AG08396 (cell line): ENCODE data around the gene RAD9B.
"Not testable (repeated sequence)": the region's sequence is repeated elsewhere in the genome, so short reads cannot be mapped to it uniquely, and the experiment has no call there.

Experiments used
- DNase-seq: peaks from one replicate; pipeline ENCODE4 v3.0.0; 2012; ENCODE audit warnings: low spot score, mixed read lengths

The RAD9B gene

GRCh38 chr12:110501752-110502738 lies at the start of gene RAD9B, which contains the start of gene VPS29:
RAD9B (plus strand) TSS chr12:110502331; CDS start chr12:110502338, 7 bp downstream.
VPS29 (minus strand) TSS chr12:110502111; CDS start chr12:110502051, 60 bp downstream.
- peak; percentile 91 for DNase-seq

DNA sequence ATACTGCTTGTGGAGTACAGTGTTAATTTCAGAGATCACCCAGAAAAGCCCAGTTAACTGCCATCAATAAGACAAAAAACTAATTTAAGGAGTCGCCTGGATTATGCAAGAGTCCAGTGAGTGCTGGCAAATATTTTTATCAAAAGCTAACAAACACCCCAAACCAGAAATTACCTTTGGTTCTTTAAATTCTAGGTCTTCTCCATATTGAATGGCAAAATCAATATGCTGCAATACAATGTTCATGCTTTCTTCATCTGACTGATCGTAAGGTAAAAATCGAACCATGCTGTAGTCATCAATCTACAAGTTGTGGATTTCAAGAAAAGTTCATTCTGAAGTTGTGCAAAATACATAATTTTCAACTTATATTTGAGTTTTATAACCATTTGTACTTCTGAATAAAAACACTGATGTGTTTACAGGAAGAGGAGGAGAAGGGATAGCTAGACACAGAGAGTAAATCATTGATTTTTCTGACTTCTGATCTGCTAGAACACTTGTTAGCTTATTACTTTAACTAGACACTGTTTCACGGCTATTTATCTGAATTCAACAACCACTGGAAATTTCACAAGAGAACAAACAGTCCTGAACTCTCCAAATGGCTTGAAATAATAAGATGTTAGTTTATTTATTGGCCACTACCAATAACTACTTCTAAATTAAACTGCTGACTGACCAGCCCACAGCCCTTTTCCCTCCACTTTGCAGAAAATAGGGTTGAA lies 48.4 kb upstream of the RAD9B start:
- no peak for DNase-seq

GRCh38 chr12:110458756-110459155 lies 43.4 kb upstream of the RAD9B start:
- no peak for DNase-seq

- not testable (repeated sequence) for DNase-seq
Observed at GRCh38 chr12:110461189-110461588, 40.9 kb upstream of the RAD9B start.

DNA sequence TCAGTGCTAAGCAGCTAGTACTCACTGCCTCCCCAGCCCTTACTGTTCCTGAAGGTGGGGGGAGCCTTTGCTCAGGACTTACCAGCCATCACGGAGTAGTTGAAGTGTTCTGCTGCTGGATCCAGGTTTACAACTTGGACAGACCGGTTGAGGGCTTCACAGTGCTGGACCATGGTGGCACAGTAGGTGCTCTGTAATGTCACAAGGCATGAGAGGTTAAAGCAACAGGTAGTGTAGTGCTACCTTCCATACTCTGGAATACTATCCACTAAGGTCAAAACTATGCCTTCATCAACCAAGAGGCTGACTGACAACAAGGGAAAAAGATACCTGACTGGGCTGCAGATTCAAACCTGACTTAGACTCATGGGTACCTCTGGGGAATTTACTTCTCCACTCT lies 37.1 kb upstream of the RAD9B start:
- DNase-seq, result no peak

- not testable (repeated sequence) for DNase-seq
Observed at GRCh38 chr12:110465765-110466164, 36.4 kb upstream of the RAD9B start.

DNA sequence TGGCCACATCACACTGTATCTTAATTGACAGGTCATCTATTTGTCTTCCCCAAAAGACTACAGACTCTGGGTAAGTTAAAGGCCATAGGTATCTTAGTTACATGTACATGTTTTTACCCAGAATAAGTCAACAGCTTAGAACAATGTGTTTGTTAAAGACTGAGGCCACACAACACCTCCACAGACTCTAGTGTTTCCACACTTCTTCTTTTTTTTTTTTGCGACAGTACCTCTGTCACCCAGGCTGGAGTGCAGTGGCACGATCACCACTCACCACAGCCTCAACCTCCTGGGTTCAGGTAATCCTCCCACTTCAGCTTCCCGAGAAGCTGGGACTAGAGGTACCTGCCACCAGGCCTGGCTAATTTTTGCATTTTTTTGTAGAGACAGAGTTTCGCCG lies 35.3 kb upstream of the RAD9B start:
- DNase-seq, result no peak

DNA sequence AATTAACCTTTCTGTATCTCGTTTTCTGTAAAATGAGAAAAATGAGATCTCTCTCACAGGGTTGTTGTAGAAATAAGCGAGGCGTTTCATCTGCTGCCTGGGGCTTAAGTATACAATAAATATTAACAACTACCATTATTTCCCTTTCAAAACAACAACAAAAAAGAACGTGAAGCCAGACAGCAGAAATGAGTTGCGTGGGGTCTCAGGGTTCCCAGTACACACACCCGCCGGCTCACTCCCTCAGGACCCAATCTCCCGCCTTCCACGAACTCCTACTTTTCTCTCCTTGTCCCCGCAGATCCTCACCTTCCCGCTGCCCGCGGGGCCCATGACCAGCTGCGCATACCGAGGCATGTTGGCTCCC lies 34.3 kb upstream of the RAD9B start:
- no peak for DNase-seq

- peak; percentile 95 for DNase-seq
Observed at GRCh38 chr12:110468214-110469048, 33.7 kb upstream of the RAD9B start, which contains the start of the genes FAM216A and GPN3. FAM216A (plus strand) TSS chr12:110468845; CDS start chr12:110468876, 31 bp downstream. GPN3 (minus strand) TSS chr12:110468257; CDS start chr12:110468203, 54 bp downstream.

GRCh38 chr12:110475426-110475825 lies 26.7 kb upstream of the RAD9B start:
- DNase-seq, result no peak

- DNase-seq, result peak; percentile 12
Observed at GRCh38 chr12:110498984-110499706, 3.0 kb upstream of the RAD9B start.

DNA sequence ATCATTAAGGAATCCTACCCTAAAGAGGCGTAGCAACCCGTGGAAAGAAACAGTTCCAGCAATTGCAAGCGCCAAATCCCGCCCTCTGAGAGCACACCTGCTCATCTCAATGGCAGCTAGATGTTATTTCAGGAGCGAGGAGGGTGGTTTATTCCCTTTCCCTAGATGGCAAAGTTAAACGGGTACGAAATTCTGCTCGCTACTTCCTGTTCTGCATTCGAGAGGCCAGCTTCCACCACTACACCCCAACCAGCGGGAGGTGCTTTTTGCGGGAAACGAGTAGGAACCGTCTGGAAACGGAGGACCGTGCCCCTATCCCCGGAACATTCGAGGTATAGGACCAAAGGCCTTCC lies 756 bp upstream of the RAD9B start:
- peak; percentile 46 for DNase-seq

- no peak for DNase-seq
Observed at GRCh38 chr12:110503432-110503831, 1.3 kb downstream of the RAD9B start.

GRCh38 chr12:110505332-110505731 lies 3.2 kb downstream of the RAD9B start:
- no peak for DNase-seq

DNA sequence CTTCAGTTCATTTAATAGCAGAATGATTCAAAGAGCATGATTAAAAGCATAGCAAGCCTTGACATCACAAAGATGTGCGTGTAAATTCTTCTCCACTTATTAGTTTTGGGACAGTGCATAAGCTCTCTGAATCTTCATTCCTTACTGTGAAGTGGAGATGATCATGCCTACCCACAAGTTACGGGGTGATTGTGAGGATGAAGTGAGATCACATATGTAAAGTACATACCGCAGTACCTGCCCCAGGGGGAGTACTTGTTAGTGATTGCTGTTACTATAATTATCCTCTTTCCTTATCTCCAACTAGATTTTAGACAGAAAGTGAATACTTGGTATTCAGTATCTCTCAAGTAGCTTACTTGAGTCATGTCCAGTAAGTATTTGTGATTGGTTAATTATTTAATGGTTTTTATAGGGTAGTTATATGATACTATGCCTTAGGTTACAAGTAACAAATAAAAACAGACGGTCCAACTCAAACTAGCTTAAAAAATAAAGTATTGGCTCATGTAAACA lies 6.0 kb downstream of the RAD9B start:
- no peak for DNase-seq

- no peak for DNase-seq
Observed at GRCh38 chr12:110513842-110514241, 11.7 kb downstream of the RAD9B start.

GRCh38 chr12:110514363-110514762 lies 12.2 kb downstream of the RAD9B start:
- no peak for DNase-seq

GRCh38 chr12:110516995-110517394 lies 14.9 kb downstream of the RAD9B start:
- no peak for DNase-seq

DNA sequence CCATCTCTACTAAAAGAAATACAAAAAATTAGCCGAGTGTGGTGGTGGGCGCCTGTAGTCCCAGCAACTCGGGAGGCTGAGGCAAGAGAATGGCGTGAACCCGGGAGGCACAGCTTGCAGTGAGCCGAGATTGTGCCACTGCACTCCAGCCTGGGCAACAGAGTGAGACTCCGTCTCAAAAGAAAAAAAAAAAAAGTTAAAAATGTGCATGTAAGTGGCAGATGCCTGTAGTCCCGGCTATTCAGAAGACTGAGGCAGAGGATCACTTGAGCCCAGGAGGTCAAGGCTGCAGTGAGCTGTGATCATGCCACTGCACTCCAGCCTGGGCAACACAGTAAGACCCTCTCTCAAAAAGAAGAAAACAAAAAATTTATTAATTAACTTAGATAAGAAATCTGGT lies 15.9 kb downstream of the RAD9B start:
- not testable (repeated sequence) for DNase-seq

DNA sequence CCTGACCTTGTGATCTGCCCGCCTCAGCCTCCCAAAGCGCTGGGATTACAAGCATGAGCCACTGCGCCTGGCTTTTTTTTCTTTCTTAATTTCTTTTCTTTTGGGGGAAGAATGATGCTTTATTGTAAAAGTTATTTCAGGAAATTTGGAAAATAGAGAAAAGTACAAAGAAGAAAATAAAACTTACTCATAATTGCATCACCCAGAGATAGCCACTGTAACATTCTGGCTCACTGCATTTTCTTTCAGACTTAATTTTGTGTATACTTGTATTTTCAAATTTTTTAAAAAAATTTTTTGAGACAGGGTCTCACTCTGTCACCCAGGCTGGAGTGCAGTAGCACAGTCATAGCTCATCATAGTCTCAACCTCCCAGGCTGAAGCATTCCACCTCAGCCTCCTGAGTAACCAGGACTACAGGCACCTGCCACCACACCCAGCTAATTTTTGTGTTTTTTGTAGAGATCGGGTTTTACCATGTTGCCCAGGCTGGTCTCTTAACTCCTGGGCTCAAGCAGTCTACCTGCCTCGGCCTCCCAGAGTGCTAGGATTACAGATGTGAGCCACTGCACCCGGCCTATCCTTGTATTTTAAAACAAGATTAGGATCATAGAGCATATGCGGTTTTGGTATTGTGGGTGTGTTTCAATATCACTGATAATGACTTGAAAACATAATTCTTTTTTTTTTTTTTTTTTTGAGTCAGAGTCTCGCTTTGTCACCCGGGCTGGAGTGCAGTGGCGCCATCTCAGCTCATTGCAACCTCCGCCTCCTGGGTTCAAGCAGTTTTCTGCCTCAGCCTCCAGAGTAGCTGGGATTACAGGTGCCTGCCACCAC lies 19.0 kb downstream of the RAD9B start:
- DNase-seq, result not testable (repeated sequence)
